Measurements from ENCODE around the gene LRTM2.

GRCh38 chr12:1799882-1800400, 20.4 kb upstream of the LRTM2 start:
- no peak for TF ChIP-seq POLR2A (IDR thresholded peaks at IDR 0.05)
- TF ChIP-seq, protein P1, sequence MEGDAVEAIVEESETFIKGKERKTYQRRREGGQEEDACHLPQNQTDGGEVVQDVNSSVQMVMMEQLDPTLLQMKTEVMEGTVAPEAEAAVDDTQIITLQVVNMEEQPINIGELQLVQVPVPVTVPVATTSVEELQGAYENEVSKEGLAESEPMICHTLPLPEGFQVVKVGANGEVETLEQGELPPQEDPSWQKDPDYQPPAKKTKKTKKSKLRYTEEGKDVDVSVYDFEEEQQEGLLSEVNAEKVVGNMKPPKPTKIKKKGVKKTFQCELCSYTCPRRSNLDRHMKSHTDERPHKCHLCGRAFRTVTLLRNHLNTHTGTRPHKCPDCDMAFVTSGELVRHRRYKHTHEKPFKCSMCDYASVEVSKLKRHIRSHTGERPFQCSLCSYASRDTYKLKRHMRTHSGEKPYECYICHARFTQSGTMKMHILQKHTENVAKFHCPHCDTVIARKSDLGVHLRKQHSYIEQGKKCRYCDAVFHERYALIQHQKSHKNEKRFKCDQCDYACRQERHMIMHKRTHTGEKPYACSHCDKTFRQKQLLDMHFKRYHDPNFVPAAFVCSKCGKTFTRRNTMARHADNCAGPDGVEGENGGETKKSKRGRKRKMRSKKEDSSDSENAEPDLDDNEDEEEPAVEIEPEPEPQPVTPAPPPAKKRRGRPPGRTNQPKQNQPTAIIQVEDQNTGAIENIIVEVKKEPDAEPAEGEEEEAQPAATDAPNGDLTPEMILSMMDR (IDR thresholded peaks at IDR 0.05) = no peak
